ENCODE data around the gene TMEM209.
"Not testable (repeated sequence)": the region's sequence is repeated elsewhere in the genome, so short reads cannot be mapped to it uniquely, and the experiment has no call there.

The TMEM209 gene

DNA sequence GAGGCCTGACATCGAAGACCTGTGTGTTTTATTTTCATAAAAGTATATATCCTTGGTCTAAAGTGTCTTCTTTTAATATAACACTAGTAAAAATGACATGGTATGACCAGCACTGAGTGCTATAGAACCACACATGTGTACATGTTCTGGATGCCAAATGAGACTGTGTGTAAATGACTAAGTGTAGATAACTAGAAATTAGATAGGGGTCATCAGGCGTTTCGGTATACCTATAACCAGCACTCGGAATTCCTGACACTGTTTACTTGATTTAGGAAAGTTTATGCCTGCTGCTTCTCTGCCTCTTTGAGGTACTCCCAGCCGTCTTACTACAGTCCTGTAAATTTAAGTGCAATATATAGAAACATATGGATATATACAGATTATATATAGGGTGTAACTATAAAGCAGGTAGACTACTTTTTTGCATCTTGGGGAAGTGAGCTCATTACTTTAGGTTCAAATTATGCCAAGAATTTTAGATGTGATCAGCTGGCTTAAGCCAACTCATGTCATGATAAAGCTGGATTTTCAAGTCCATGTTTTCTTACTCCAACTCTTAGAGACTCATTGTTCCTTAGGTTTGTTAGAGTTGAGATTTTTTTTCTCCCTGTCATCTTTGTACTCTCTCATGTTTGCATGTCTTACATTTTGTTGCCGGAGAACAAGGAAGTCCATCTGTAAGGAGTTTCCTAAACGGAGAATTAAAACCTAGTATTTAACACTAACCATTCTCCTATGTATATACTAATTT lies 72.0 kb downstream of the TMEM209 start:
- Histone ChIP-seq H3K9ac (ENCODE audit: insufficient read length) (no peak overlapping the region), H3K9me3 (ENCODE audit: low read depth, low read length) (no peaks in the 10 kb centered on the region), H3K27ac (no peak overlapping the region), H3K4me3 (no peak overlapping the region), H3K36me3 (ENCODE audit: insufficient read depth, low read length) (peaks cover 32% of the 10 kb centered on the region)
- no peak for DNase-seq (ENCODE audit: low read depth, low spot score)
- TF ChIP-seq EZH2 (IDR thresholded peaks at IDR 0.05), result no peak
- no peak for TF ChIP-seq FOXP2 (optimal IDR thresholded peaks at IDR 0.05; ENCODE audit: control extremely low read depth, extremely low read length, insufficient read depth)

DNA sequence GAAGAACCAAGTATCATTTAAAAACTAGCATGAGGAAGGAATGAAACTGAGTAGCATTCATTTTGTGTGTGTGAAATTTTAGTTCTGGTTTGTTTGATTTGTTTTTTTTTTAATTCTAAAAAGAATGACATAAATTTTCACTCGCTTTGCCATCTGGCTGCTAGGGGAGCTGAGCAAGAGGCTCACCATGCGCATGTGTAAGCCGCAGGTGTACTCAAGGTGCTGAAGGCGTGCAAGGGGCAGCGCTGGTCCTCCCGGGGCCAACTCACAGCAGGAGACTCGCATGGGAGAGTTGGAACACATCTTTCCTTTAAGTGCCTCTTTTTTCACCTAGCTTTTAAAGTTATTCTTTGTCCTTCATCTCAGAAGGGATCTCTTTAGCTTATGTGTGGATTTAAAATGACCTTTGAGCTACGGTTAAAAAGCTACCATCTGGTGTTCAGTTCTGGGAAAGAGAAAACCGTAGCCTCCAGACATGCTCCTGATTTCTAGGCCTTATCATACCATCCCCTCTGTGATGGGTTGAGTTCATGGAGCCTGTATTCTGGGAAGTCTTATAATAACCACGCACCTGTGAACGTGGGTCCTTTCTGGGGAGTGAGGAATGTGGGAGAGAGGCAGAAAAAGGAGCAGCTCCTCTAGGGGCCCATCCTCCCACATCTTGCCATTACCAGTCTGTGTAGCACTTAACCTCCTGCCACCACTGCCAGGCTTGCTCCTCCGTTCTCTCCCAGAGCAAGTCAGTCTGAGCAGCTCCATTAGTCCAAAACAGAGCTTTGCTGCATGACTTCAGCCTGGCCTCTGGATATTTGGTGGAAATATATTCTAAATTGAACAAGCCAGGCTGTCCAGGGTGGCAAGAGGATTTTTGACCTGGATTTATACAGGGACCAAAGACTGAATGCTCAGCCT lies 73.0 kb downstream of the TMEM209 start:
- peaks cover 26% of the 10 kb centered on the region for H3K36me3 ChIP-seq (ENCODE audit: insufficient read depth, low read length)
- TF ChIP-seq POLR2AphosphoS5 (IDR thresholded peaks at IDR 0.05; ENCODE audit: borderline replicate concordance, low read depth, low read length) (no peak), FOXP2 (optimal IDR thresholded peaks at IDR 0.05; ENCODE audit: control extremely low read depth, extremely low read length, insufficient read depth) (no peak)

DNA sequence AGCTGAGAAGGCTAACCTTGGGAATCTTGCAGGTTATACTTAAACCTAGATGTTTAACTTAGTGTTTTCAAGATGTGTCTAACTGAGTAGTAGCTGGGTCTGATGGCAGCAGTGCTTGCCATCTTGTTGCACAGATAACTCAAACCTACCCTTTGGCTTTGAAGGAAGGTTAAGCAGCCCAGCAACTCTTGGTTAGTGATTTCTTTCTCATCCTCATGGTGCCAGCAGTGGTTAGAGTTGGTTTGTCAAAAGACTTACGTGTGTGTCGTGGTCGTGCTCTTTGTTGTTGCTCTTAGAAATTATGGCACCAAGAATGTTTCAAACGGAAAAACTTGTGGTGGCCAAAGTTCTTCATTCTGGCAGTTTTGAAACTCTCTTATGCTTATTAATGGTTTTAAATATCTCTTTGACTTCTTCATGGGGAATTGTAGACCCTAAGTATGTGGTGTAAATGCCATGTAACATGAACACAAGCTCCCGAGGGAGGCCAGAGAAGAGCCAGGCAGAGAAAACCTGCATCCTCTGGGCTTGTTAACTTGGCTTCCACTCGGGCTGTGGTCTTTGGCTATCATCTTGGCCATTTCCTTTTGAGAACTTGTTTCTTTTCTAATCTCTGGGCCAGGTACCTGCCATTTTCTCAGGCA lies 73.9 kb downstream of the TMEM209 start:
- no peak for DNase-seq (ENCODE audit: low read depth, low spot score)
- Histone ChIP-seq H3K9ac (ENCODE audit: insufficient read length) (no peak overlapping the region), H3K36me3 (ENCODE audit: insufficient read depth, low read length) (peaks cover 28% of the 10 kb centered on the region), H3K4me3 (no peak overlapping the region), H3K27ac (no peak overlapping the region), H3K9me3 (ENCODE audit: low read depth, low read length) (no peaks in the 10 kb centered on the region)
- TF ChIP-seq POLR2AphosphoS5 (IDR thresholded peaks at IDR 0.05; ENCODE audit: borderline replicate concordance, low read depth, low read length) (no peak), EZH2 (IDR thresholded peaks at IDR 0.05) (no peak), FOXP2 (optimal IDR thresholded peaks at IDR 0.05; ENCODE audit: control extremely low read depth, extremely low read length, insufficient read depth) (no peak)

More for the DNA sequence above, 73.0 kb downstream of the TMEM209 start:
- Histone ChIP-seq H3K9me3 (ENCODE audit: low read depth, low read length) (no peaks in the 10 kb centered on the region), H3K27ac (no peak overlapping the region), H3K4me3 (no peak overlapping the region), H3K9ac (ENCODE audit: insufficient read length) (no peak overlapping the region)
- DNase-seq (ENCODE audit: low read depth, low spot score), result no peak

GRCh38 chr7:130129011-130129411 lies 76.2 kb downstream of the TMEM209 start:
- DNase-seq (ENCODE audit: low read depth, low spot score), result no peak
- H3K9me3 ChIP-seq (ENCODE audit: low read depth, low read length), result no peaks in the 10 kb centered on the region
- H3K4me3 ChIP-seq, result no peak overlapping the region
- no peak overlapping the region for H3K27ac ChIP-seq
- TF ChIP-seq EZH2 (IDR thresholded peaks at IDR 0.05) (no peak), FOXP2 (optimal IDR thresholded peaks at IDR 0.05; ENCODE audit: control extremely low read depth, extremely low read length, insufficient read depth) (no peak), POLR2AphosphoS5 (IDR thresholded peaks at IDR 0.05; ENCODE audit: borderline replicate concordance, low read depth, low read length) (no peak)
- no peak overlapping the region for H3K9ac ChIP-seq (ENCODE audit: insufficient read length)
- peaks cover 48% of the 10 kb centered on the region for H3K36me3 ChIP-seq (ENCODE audit: insufficient read depth, low read length)

DNA sequence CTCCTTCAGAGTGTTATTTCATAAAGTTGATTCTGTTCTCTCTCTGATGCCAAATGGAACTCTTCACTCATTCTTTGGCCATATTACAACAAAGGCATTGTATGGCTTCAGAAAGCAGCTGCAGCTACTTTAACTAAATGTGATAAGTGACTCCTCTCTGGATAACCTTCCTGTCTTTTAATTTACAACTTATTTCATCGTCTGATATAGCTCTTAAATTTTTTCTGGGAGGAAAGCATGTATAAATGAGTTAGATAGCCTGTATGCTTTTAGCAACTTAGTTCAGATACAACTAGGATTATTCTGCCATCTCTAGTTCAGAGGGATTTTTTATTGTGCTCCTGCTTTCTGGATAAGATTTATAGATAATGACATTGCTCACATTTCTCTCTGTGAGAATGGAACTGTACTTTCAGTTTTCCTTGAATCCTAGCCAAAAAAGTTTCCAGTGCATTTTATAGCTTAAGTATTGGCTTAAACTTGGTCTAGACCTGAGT lies 77.3 kb downstream of the TMEM209 start:
- DNase-seq (ENCODE audit: low read depth, low spot score), result no peak
- TF ChIP-seq POLR2AphosphoS5 (IDR thresholded peaks at IDR 0.05; ENCODE audit: borderline replicate concordance, low read depth, low read length) (no peak), EZH2 (IDR thresholded peaks at IDR 0.05) (no peak), FOXP2 (optimal IDR thresholded peaks at IDR 0.05; ENCODE audit: control extremely low read depth, extremely low read length, insufficient read depth) (no peak)
- no peak overlapping the region for H3K4me3 ChIP-seq
- H3K36me3 ChIP-seq (ENCODE audit: insufficient read depth, low read length), result peaks cover 51% of the 10 kb centered on the region
- peak overlapping the region; percentile 22 for H3K9ac ChIP-seq (ENCODE audit: insufficient read length)
- H3K27ac ChIP-seq, result peak overlapping the region; percentile 63
- no peaks in the 10 kb centered on the region for H3K9me3 ChIP-seq (ENCODE audit: low read depth, low read length)

GRCh38 chr7:130127404-130127803 lies 77.8 kb downstream of the TMEM209 start:
- H3K4me3 ChIP-seq, result no peak overlapping the region
- no peak for TF ChIP-seq POLR2AphosphoS5 (IDR thresholded peaks at IDR 0.05; ENCODE audit: borderline replicate concordance, low read depth, low read length)
- no peak for TF ChIP-seq EZH2 (IDR thresholded peaks at IDR 0.05)
- TF ChIP-seq FOXP2 (optimal IDR thresholded peaks at IDR 0.05; ENCODE audit: control extremely low read depth, extremely low read length, insufficient read depth), result no peak
- H3K27ac ChIP-seq, result peak overlapping the region; percentile 63
- DNase-seq (ENCODE audit: low read depth, low spot score), result no peak
- no peaks in the 10 kb centered on the region for H3K9me3 ChIP-seq (ENCODE audit: low read depth, low read length)
- H3K9ac ChIP-seq (ENCODE audit: insufficient read length), result no peak overlapping the region
- H3K36me3 ChIP-seq (ENCODE audit: insufficient read depth, low read length), result peaks cover 55% of the 10 kb centered on the region

- not testable (repeated sequence) for H3K27ac ChIP-seq; H3K9me3 ChIP-seq (ENCODE audit: low read depth, low read length)
- peaks cover 61% of the 10 kb centered on the region for H3K36me3 ChIP-seq (ENCODE audit: insufficient read depth, low read length)
Observed at GRCh38 chr7:130126840-130127239, 78.4 kb downstream of the TMEM209 start.

GRCh38 chr7:130124711-130125110 lies 80.5 kb downstream of the TMEM209 start:
- H3K9me3 ChIP-seq (ENCODE audit: low read depth, low read length), result no peaks in the 10 kb centered on the region
- TF ChIP-seq FOXP2 (optimal IDR thresholded peaks at IDR 0.05; ENCODE audit: control extremely low read depth, extremely low read length, insufficient read depth) (no peak), POLR2AphosphoS5 (IDR thresholded peaks at IDR 0.05; ENCODE audit: borderline replicate concordance, low read depth, low read length) (no peak), EZH2 (IDR thresholded peaks at IDR 0.05) (no peak)
- H3K9ac ChIP-seq (ENCODE audit: insufficient read length), result no peak overlapping the region
- peaks cover 61% of the 10 kb centered on the region for H3K36me3 ChIP-seq (ENCODE audit: insufficient read depth, low read length)
- H3K4me3 ChIP-seq, result no peak overlapping the region
- no peak for DNase-seq (ENCODE audit: low read depth, low spot score)
- no peak overlapping the region for H3K27ac ChIP-seq

More at GRCh38 chr7:130126840-130127239, 78.4 kb downstream of the TMEM209 start:
- not testable (repeated sequence) for DNase-seq (ENCODE audit: low read depth, low spot score); H3K4me3 ChIP-seq; H3K9ac ChIP-seq (ENCODE audit: insufficient read length)

Data from SK-N-MC (cell line).